Endothelial cell (in vitro differentiated cells): Measurements from ENCODE around the gene GRIA3. TPM values are rescaled to one million over a fixed set of nuclear protein-coding genes. Genes with fewer than 3 reads are reported as not detected.
"Not testable (repeated sequence)": the region's sequence is repeated elsewhere in the genome, so short reads cannot be mapped to it uniquely, and the experiment has no call there.

ENCODE experiments used
- DNase-seq: peaks from one replicate; pipeline ENCODE4 v3.0.0; 2021; ENCODE audit warnings: low spot score
- H3K27ac Mint-ChIP-seq: one replicate; pipeline ENCODE4 v1.8.0; 2021; ENCODE audit warnings: mixed read lengths, inconsistent platforms; ENCODE audit not compliant: unreplicated experiment
- H3K27me3 Mint-ChIP-seq: one replicate; pipeline ENCODE4 v1.8.0; 2021; ENCODE audit warnings: mild to moderate bottlenecking, moderate library complexity, mixed read lengths, inconsistent platforms; ENCODE audit not compliant: unreplicated experiment
- H3K36me3 Mint-ChIP-seq: one replicate; pipeline ENCODE4 v1.8.0; 2021; ENCODE audit warnings: mild to moderate bottlenecking, low read depth, mixed read lengths, inconsistent platforms; ENCODE audit not compliant: unreplicated experiment
- H3K4me1 Mint-ChIP-seq: one replicate; pipeline ENCODE4 v1.8.0; 2021; ENCODE audit warnings: mild to moderate bottlenecking, mixed read lengths, inconsistent platforms; ENCODE audit not compliant: unreplicated experiment
- H3K4me3 Mint-ChIP-seq: one replicate; pipeline ENCODE4 v1.8.0; 2021; ENCODE audit warnings: mild to moderate bottlenecking, mixed read lengths, inconsistent platforms; ENCODE audit not compliant: unreplicated experiment
- H3K9me3 Mint-ChIP-seq: one replicate; pipeline ENCODE4 v1.8.0; 2021; ENCODE audit warnings: mixed read lengths, inconsistent platforms; ENCODE audit not compliant: unreplicated experiment
- CTCF ChIP-seq: fragments of 200-600 bp; sonication (generic); IDR thresholded peaks from one replicate; pipeline ENCODE4 v1.5.0; 2021; ENCODE audit warnings: antibody characterized with exemption; ENCODE audit not compliant: unreplicated experiment
- total RNA-seq: library from RNA; stranded (reverse); fragmentation: NEBNext Ultra II Directional; extraction: Animal tissue kit (Norgen Biotek cat#: 25700); gene quantifications from one replicate; pipeline ENCODE4 v1.2.1, GENCODE V29; 2021; ENCODE audit not compliant: unreplicated experiment

Gene GRIA3
- total RNA-seq, 1 donor from 2014 or later = 0.51 TPM

DNA sequence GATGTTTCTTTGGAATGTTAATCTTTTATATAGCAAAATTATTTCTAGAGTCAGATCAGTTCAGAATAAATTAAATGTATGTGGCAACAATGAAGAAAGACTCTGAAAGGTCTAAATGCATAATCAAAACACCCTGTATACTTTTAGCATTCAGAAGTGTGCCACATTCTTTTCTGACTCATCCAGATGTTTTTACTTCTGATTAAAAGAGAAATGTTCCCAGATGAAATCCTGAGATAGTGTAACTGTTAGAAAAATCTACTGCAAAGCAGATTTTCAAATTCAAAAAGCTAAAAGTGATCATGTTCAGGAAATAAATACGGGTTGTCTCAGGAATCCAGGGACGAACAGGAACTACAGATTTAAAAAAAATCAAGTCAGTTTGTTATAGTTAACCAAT is 241.4 kb downstream of the GRIA3 start:
- TF ChIP-seq CTCF = no peak
- no peak overlapping the region for H3K27ac Mint-ChIP-seq

GRCh38 chrX:123425904-123426303 is 241.8 kb downstream of the GRIA3 start:
- DNase-seq = no peak
- Mint-ChIP-seq H3K4me3 (no peak overlapping the region), H3K27me3 (no peaks in the 10 kb centered on the region), H3K9me3 (no peaks in the 10 kb centered on the region), H3K4me1 (no peaks in the 10 kb centered on the region), H3K36me3 (no peaks in the 10 kb centered on the region), H3K27ac (no peak overlapping the region)
- no peak for TF ChIP-seq CTCF

More for the DNA sequence above, 241.4 kb downstream of the GRIA3 start:
- Mint-ChIP-seq H3K9me3 (no peaks in the 10 kb centered on the region), H3K27me3 (no peaks in the 10 kb centered on the region), H3K36me3 (no peaks in the 10 kb centered on the region), H3K4me3 (no peak overlapping the region), H3K4me1 (no peaks in the 10 kb centered on the region)
- no peak for DNase-seq

- H3K36me3 Mint-ChIP-seq = no peaks in the 10 kb centered on the region
- DNase-seq = no peak
- TF ChIP-seq CTCF = no peak
- H3K4me1 Mint-ChIP-seq = no peaks in the 10 kb centered on the region
- H3K27ac Mint-ChIP-seq = no peak overlapping the region
- H3K4me3 Mint-ChIP-seq = no peak overlapping the region
- H3K27me3 Mint-ChIP-seq = no peaks in the 10 kb centered on the region
- no peaks in the 10 kb centered on the region for H3K9me3 Mint-ChIP-seq
These were observed 248.5 kb downstream of the GRIA3 start for GRCh38 chrX:123432361-123433150.

DNA sequence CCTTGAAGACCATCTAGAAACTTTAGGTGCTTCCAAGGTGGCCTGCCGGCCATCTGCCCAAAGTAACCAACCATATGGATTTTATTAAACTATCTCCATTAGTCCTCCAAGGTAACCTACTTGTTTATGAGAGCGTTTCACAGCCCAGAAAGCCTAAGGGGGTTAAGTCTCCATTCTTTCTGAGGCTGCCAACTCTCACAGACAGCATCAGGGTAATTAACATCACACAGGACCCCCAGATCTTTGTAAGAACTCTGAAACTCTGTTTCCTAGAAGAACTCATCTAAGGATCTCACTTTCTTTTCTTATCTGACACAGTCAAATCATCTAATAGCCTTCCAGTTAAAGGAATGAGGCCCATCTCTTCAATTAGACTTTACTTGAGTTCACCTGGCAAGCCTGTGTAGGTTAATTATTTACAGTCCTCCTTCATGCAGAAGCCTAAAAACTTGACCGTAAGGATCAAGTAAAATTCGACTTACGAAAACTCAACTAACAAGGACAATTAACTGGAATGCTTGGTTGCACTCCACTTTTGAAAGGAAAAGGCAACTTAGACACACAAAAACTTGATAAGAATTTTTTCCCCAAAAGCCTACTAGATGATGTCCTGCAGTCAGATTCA is 252.5 kb downstream of the GRIA3 start:
- Mint-ChIP-seq H3K4me3 (no peak overlapping the region), H3K36me3 (no peaks in the 10 kb centered on the region), H3K27ac (no peak overlapping the region), H3K4me1 (no peaks in the 10 kb centered on the region), H3K9me3 (no peaks in the 10 kb centered on the region), H3K27me3 (no peaks in the 10 kb centered on the region)
- no peak for DNase-seq
- TF ChIP-seq CTCF = no peak

DNA sequence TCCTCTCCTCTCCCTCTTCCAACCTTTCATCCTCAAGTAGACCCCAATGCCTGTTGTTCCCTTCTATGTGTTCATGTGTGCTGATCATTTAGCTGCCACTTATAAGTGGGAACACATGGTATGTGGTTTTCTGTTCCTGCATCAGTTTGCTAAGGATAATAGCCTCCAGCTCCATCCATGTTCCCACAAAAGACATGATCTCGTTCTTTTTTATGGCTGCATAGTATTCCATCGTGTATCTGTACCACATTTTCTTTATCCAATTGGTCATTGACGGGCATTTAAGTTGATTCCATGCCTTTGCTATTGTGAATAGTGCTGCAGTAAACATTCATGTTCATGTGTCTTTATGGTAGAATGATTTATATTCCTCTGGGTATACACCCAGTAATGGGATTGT is 255.8 kb downstream of the GRIA3 start:
- not testable (repeated sequence) for H3K36me3 Mint-ChIP-seq, H3K4me3 Mint-ChIP-seq, DNase-seq, H3K4me1 Mint-ChIP-seq, H3K9me3 Mint-ChIP-seq, H3K27me3 Mint-ChIP-seq, H3K27ac Mint-ChIP-seq
